Upper lobe of left lung (tissue), 4 donors: ENCODE data around the gene FLRT2.

Experiments used
- CTCF ChIP-seq, 6 experiments: fragments of 450-650 bp in 4 of 6; fragments of 200-600 bp in 2 of 6; sonication (generic) in 2 of 6; IDR thresholded peaks; one replicate each; pipeline ENCODE4 v1.5.1; 2016 to 2019; ENCODE audit warnings: antibody characterized with exemption in 6 of 6
- EP300 ChIP-seq, 4 donors: sonication (generic); formaldehyde crosslinking; IDR thresholded peaks; one replicate each; pipeline ENCODE4 v1.5.1; 2017; ENCODE audit warnings: antibody characterized with exemption in 4 of 4, control low read depth in 2 of 4
- POLR2A ChIP-seq, 4 donors: fragments of 450-650 bp; IDR thresholded peaks; one replicate each; pipeline ENCODE4 v1.5.1; 2016 to 2017; ENCODE audit warnings: antibody characterized with exemption in 4 of 4, mild to moderate bottlenecking in 2 of 4
- POLR2AphosphoS5 ChIP-seq, 2 donors: sonication (generic); formaldehyde crosslinking; IDR thresholded peaks; one replicate each; pipeline ENCODE4 v1.5.1; 2017; ENCODE audit warnings: antibody characterized with exemption in 2 of 2

DNA sequence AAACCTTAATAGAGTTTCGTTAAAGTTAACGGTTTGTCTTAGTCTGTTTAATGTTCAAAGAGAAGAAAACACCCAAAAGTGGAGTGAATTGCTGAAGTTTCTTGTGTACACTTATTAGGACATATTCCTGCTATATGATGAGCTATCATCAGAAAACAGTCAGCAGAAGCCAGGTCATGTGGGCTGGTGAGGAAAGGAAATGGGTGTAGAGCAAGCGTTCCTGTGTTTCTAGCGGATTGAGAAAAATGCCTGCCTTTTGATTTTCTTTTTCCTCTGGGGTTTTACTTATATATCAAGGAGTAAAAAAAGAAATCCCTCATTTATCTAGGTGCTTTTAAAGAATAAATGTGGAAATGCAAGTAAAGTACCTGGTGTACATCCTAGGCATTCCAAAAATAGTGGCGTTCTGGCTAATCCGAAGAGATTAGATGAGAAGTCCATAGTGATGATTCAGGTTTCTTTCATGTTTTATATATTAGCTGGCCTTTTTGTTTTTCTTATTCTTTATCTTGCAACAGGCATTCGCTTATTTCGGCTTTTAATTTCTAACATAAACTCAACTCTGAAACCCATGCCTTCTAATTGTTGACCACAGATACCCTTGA lies 50.7 kb downstream of the FLRT2 start:
- TF ChIP-seq POLR2AphosphoS5 (IDR thresholded peaks at IDR 0.05) (no peak), CTCF (IDR thresholded peaks at IDR 0.05) (no peak), POLR2A (IDR thresholded peaks at IDR 0.05) (no peak), EP300 (IDR thresholded peaks at IDR 0.05) (no peak)
